GM19193 (cell line): ENCODE measurements around the gene UTF1.

Experiments
- POLR2A ChIP-seq: IDR thresholded peaks from 4 replicates; pipeline ENCODE4 v1.6.1; 2011; ENCODE audit not compliant: insufficient read depth, insufficient read length; ENCODE audit errors: extremely low read depth

Gene UTF1

DNA sequence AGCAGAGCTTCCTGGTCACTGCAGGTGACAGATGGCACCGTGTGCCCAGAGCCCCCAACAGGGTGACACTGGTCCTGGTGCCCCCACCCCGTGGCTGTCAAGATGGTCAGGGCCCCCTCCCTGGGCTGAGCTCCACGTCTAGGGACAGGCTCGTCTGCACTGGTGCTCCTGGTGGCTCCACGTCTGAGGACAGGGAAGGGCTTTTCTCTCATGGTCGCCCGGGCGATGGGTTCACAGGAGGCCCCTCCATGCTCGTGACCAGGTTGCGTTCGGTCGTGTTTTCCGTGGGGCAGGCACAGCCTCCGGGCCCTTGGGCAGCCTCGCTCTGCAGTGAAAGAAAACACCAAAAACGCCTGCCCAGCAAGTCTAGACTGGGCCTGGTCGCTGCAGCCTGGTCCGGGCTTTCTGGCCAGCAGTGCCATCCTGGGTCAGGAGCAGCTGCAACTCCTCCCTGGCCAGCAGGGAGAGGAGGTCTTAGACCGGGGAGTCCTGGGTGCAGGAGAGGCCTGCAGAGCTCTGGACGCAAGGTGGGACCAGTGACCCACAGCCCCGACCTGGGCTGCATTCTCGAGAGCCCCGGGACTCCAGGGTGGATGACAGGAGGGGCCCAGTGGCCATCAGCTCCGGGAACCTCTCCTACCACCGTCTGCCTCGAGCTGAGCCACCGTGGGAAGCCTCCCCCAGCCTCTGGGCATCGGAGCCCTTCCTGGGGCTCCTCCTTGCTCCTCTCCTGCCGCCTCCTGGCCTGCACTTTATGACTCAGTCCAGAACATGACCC lies 27.9 kb upstream of the UTF1 start:
- TF ChIP-seq POLR2A, result no peak

GRCh38 chr10:133202778-133203651 lies 27.0 kb upstream of the UTF1 start:
- TF ChIP-seq POLR2A, result no peak

- no peak for TF ChIP-seq POLR2A
Measured at GRCh38 chr10:133203652-133204195, 26.3 kb upstream of the UTF1 start.

- TF ChIP-seq POLR2A, result no peak
Measured at GRCh38 chr10:133204226-133205015, 25.6 kb upstream of the UTF1 start.

DNA sequence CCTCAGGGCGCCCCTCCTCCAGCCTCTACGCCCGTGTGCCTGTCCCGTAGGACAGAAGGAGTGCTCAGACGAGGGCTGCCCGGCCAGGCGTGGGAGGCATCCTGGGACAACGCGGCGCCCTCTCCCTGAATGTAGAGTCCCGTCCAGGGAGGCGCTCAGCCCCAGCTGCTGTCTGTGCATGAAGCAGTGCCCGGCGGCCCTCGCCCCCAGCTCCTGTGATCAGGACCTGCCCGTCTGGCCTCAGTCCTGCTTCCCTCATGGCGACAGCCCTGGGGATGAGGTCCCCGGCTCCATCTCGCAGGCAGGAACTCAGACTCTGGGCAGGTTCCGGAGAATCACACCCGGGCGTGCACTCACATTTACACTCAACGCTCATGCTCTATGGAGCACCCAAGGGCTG lies 24.9 kb upstream of the UTF1 start:
- no peak for TF ChIP-seq POLR2A

GRCh38 chr10:133206356-133207040 lies 23.5 kb upstream of the UTF1 start:
- TF ChIP-seq POLR2A, result no peak

- no peak for TF ChIP-seq POLR2A
Measured at GRCh38 chr10:133207041-133207600, 22.9 kb upstream of the UTF1 start.

DNA sequence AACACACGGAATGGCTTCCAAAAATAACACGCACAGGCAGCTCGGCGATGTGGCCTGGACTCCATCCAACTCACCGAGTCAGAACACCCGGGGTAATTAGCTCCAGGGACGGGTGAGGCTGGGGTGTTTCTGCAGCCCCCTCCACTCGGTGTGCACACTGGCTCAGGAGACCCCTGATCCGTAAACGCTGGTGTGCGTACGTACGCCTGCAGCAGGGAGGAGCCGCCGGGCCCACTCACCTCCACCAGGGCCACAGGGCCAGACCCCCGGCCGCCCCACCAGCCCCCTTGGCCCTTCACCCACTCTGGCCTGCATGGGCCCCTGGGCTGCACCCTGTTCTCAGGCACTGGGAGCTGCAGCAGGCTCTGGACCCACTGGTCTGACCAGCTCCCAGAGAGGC lies 22.4 kb upstream of the UTF1 start:
- no peak for TF ChIP-seq POLR2A

DNA sequence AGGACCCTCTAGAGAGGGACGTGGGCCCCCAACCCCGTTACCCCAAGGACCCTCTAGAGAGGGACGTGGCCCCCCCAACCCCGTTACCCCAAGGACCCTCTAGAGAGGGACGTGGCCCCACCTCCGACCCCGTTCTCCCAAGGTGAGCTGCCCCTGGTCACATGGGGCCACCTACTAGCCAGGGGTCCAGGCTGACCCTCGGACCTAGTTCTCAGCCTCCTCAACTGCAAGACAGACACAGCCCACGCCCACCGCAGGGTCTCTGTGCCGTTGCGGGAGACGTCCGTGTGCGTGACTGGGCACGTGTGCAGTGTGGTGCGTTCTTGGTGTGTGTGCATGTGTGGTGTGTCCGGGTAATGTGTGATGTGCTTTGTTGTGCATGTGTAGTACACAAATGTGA lies 21.6 kb upstream of the UTF1 start:
- TF ChIP-seq POLR2A, result no peak

DNA sequence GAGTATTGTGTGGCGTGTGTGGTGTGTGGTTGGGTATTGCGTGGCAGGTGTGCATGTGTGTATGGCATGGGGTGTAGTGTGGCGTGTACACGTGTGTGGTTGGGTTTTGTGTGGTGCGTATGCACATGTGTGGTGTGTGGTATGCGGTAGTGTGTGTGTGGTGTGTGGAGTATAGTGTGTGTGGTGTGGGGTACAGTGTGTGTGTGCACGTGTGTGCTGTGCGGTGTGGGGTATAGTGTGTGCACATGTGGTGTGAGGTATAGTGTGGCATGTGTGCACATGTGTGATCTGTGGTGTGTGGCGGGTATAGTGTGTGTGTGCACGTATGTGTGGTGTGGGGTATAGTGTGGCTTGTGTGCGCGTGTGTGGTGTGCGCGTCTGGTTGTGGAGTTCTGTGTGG lies 20.9 kb upstream of the UTF1 start:
- no peak for TF ChIP-seq POLR2A

DNA sequence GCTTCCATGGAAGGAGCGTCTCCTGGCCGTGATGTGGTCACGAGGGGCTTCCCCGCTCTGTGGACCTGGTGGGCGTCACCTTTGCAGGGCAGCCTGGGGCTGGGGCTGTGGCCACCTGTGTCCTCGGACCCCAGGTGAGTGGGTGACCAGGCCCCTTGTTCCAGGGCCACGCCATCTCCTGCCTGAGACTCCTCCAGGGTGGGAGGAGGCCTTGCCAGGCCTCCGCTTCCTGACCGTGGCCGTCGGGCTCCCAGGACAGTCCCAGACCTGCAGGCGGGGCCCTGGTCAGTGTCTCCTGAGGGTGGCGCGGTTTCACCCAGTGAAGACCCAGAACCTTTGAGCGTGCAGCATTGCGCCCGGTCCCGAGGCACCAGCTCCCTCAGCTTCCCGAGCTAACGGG lies 20.4 kb upstream of the UTF1 start:
- no peak for TF ChIP-seq POLR2A

DNA sequence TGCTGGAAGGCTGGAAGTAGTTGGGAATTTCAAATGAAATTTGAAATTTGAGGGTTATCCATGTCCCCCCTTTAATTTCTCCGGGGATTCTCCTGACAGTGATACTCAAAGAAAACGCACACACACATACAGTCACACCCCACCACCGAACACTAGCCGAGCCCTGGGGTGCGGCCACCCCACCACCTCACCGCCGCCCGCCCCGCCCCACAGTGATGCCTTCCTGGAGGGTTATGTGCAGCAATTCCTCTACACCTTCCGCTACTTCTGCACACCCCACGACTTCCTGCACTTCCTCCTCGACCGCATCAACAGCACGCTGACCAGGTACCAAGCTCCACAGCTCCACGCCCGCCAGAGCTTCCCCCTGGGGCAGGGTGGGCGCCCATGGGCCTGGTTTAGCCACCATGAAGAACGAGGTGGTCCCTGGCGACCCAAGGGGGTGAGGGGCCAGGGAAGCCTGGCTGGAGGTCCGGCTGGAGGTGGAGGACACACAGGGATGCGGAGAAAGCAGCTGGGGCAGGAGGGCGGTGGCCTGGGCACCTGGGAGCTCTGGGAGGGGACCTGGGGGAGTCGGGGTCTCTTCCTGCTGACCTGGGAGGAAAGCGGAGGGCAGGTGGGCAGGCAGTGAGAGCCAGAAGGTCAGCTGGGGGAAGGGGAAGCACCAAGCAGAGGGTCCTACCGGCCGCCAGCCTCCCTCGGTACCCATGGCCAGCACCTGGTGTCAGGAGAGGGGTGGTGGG lies 19.4 kb upstream of the UTF1 start:
- TF ChIP-seq POLR2A, result no peak

GRCh38 chr10:133211141-133211830 lies 18.7 kb upstream of the UTF1 start:
- TF ChIP-seq POLR2A, result no peak
